GM12872 (cell line): ENCODE results near the gene CPT1C.

Experiments
- CTCF ChIP-seq: IDR thresholded peaks from 3 replicates; pipeline ENCODE4 v1.5.1; 2011; ENCODE audit warnings: low read depth, mild to moderate bottlenecking, low read length, moderate library complexity; ENCODE audit not compliant: insufficient read depth

CPT1C gene

GRCh38 chr19:49691243-49692146 lies 579 bp downstream of the CPT1C start:
- no peak for TF ChIP-seq CTCF

GRCh38 chr19:49692147-49692506 lies 1.2 kb downstream of the CPT1C start:
- no peak for TF ChIP-seq CTCF

GRCh38 chr19:49696115-49696514 lies 5.2 kb downstream of the CPT1C start:
- no peak for TF ChIP-seq CTCF

- TF ChIP-seq CTCF, result no peak
Measured at GRCh38 chr19:49696865-49697264, 5.9 kb downstream of the CPT1C start.

- TF ChIP-seq CTCF, result no peak
Measured at GRCh38 chr19:49699364-49699763, 8.4 kb downstream of the CPT1C start.

- TF ChIP-seq CTCF, result no peak
Measured at GRCh38 chr19:49700563-49700962, 9.6 kb downstream of the CPT1C start.

GRCh38 chr19:49701271-49701786 lies 10.4 kb downstream of the CPT1C start:
- no peak for TF ChIP-seq CTCF
